H1 (cell line): ENCODE measurements around the gene ELP4. TPM values are rescaled to one million over a fixed set of nuclear protein-coding genes. Genes with fewer than 3 reads are reported as not detected.

ENCODE experiments used
- polyA plus RNA-seq, 7 experiments: library from polyadenylated mRNA; depleted of rRNA in 3 of 7; stranded (reverse) in 5 of 7; unstranded in 2 of 7; fragments of >200 nt in 5 of 7; fragments of 200-250 nt in 2 of 7; gene quantifications; 1 replicate in 5 of 7; 2 replicates in 1 of 7; 4 replicates in 1 of 7; pipeline versions ENCODE4 v1.2.1 to v1.2.3, GENCODE V29; 2011 to 2013; ENCODE audit warnings: missing spikeins in 2 of 7, mixed read lengths in 2 of 7
- total RNA-seq: library from RNA; stranded (reverse); fragmentation: NEBNext Ultra II Directional; extraction: Animal tissue kit (Norgen Biotek cat#: 25700); gene quantifications from 2 replicates; pipeline ENCODE4 v1.2.1, GENCODE V29; 2021
- TF ChIP-seq, protein P1 (sequence below), 3 experiments: IDR thresholded peaks; 1 replicate in 2 of 3; 2 replicates in 1 of 3; pipeline versions ENCODE4 v1.5.1 to v1.6.1; 2011; ENCODE audit warnings: low read length in 3 of 3, mild to moderate bottlenecking in 3 of 3, inconsistent platforms in 2 of 3, low read depth in 1 of 3, moderate library complexity in 1 of 3; ENCODE audit not compliant: insufficient read depth in 1 of 3; ENCODE audit errors: control extremely low read depth in 1 of 3

Gene ELP4
- total and polyA plus RNA-seq, 2 of the 8 experiments (the other 6 are each of a cell fraction or from before 2014, with no cell fraction given) = 14.0 to 18.6 TPM

DNA sequence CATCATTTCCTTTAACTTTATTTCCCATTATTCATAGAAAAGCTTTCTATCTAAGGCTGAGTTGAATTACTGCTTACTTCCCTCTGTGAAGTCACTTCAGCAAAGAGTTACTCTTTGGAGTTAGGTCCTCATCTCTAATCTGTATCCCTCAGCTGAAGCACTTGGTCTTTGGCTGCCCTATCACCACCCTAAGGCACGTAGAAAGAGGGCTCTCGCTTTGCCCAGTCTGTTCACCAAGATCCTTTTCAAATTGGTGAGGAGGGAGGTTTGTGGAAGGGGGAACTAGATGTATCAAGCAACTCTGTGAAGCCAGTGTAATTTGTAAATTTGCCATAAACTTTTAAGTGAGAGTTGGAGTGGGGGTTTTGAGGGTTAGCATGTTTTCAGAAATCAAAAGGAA, 258.1 kb downstream of the ELP4 start (continued):
- TF ChIP-seq, protein P1, sequence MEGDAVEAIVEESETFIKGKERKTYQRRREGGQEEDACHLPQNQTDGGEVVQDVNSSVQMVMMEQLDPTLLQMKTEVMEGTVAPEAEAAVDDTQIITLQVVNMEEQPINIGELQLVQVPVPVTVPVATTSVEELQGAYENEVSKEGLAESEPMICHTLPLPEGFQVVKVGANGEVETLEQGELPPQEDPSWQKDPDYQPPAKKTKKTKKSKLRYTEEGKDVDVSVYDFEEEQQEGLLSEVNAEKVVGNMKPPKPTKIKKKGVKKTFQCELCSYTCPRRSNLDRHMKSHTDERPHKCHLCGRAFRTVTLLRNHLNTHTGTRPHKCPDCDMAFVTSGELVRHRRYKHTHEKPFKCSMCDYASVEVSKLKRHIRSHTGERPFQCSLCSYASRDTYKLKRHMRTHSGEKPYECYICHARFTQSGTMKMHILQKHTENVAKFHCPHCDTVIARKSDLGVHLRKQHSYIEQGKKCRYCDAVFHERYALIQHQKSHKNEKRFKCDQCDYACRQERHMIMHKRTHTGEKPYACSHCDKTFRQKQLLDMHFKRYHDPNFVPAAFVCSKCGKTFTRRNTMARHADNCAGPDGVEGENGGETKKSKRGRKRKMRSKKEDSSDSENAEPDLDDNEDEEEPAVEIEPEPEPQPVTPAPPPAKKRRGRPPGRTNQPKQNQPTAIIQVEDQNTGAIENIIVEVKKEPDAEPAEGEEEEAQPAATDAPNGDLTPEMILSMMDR (IDR thresholded peaks at IDR 0.05; ENCODE audit: control extremely low read depth in 1 of 3, insufficient read depth in 1 of 3, low read depth in 1 of 3, low read length in 3 of 3) = no peak
